ENCODE measurements around the gene SYMPK.
"Not testable (repeated sequence)": the region's sequence is repeated elsewhere in the genome, so short reads cannot be mapped to it uniquely, and the experiment has no call there.

SYMPK gene

GRCh38 chr19:45862564-45863334 is at the start of gene SYMPK:
TSS of gene SYMPK (minus strand) at chr19:45863147. CDS start at chr19:45854495, 8,652 bp downstream.
- DNase-seq = peak; percentile 93 to 97

GRCh38 chr19:45911291-45911690 is 48.3 kb upstream of the SYMPK start:
- no peak for DNase-seq

- DNase-seq = no peak
Observed at GRCh38 chr19:45908956-45909355, 46.0 kb upstream of the SYMPK start.

GRCh38 chr19:45906221-45906620 is 43.3 kb upstream of the SYMPK start:
- no peak for DNase-seq

- DNase-seq = no peak
Observed at GRCh38 chr19:45905011-45905410, 42.1 kb upstream of the SYMPK start.

GRCh38 chr19:45902651-45903625 is 40.0 kb upstream of the SYMPK start:
- peak; percentile 96 for DNase-seq

- DNase-seq = peak in 1 of 2 experiments; percentile 27
Observed at GRCh38 chr19:45901912-45902650, 39.1 kb upstream of the SYMPK start, which contains the start of gene MYPOP. TSS of gene MYPOP (minus strand) at chr19:45902613. CDS start at chr19:45901773, 840 bp downstream.

GRCh38 chr19:45901432-45901911 is 38.5 kb upstream of the SYMPK start:
- no peak for DNase-seq

GRCh38 chr19:45900738-45901431 is 37.9 kb upstream of the SYMPK start:
- DNase-seq = no peak

- DNase-seq = no peak
Observed at GRCh38 chr19:45899919-45900589, 37.1 kb upstream of the SYMPK start.

GRCh38 chr19:45899253-45899652 is 36.3 kb upstream of the SYMPK start:
- no peak for DNase-seq

GRCh38 chr19:45897261-45897812 is 34.4 kb upstream of the SYMPK start:
- no peak for DNase-seq

GRCh38 chr19:45895983-45896599 is 33.1 kb upstream of the SYMPK start:
- DNase-seq = not testable (repeated sequence)

- no peak for DNase-seq
Observed at GRCh38 chr19:45895519-45895972, 32.6 kb upstream of the SYMPK start.

- DNase-seq = no peak
Observed at GRCh38 chr19:45890877-45891276, 27.9 kb upstream of the SYMPK start.

- no peak for DNase-seq
Observed at GRCh38 chr19:45889210-45889885, 26.4 kb upstream of the SYMPK start.

GRCh38 chr19:45887200-45887710 is 24.3 kb upstream of the SYMPK start:
- DNase-seq = no peak

- peak; percentile 80 to 83 for DNase-seq
Observed at GRCh38 chr19:45886427-45887199, 23.7 kb upstream of the SYMPK start.
